Cerebellar nuclear complex (tissue), 1 donor: ENCODE measurements around the gene KRTAP10-3.

Experiments used
- DNase-seq, 2 experiments: peaks; one replicate each; lab custom pipeline; 2025; lab: John Stamatoyannopoulos, UW

Gene KRTAP10-3

DNA sequence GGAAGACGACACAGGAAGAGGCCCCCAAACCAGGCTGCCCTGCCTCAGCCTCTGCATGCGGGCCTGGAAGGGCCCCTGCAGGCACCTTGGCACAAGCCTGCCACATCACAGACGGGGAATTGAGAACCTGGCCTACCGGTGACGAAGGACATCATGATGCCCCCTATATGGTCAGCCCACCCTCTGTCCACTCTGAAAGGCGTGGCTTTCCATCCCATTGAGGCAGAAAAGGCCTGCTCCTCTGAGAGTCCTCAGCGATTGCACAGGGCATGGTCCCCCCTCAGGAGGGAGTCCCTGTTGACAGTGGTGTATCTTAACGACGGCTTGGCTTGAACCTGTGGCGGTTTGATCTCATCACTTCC lies 30.0 kb downstream of the KRTAP10-3 start:
- DNase-seq, result no peak

DNA sequence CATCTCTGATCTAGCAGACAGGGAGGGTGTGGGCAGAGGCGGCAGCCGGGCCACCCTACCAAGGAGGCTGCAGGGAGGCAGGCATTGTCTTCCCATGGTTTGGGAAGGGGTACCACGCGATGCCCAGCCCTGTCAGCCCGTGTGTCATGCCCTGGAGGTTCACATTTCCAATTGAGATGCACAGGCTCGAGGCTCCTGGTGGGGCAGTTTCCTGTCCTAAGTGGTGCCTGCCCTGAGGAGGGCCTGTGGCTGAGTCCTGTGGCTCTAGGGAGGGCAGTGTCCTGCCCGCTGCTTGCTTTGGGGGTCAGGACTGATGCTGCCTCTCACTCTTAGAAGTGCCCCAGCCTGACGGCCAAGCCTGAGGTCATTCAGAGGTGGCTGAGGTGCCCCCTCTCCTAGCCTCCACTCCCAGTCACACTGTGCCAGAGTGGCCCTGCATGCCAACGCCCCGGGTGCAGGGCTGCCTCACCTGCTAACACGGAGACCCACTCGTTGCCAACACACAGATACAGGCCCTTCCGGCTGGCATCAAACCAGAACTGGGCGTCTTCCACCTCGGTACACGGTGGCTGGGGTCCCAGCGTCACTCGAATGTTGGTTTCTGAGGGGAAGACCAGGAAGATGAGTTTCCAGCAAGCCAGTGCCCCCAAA lies 30.5 kb downstream of the KRTAP10-3 start:
- no peak for DNase-seq

DNA sequence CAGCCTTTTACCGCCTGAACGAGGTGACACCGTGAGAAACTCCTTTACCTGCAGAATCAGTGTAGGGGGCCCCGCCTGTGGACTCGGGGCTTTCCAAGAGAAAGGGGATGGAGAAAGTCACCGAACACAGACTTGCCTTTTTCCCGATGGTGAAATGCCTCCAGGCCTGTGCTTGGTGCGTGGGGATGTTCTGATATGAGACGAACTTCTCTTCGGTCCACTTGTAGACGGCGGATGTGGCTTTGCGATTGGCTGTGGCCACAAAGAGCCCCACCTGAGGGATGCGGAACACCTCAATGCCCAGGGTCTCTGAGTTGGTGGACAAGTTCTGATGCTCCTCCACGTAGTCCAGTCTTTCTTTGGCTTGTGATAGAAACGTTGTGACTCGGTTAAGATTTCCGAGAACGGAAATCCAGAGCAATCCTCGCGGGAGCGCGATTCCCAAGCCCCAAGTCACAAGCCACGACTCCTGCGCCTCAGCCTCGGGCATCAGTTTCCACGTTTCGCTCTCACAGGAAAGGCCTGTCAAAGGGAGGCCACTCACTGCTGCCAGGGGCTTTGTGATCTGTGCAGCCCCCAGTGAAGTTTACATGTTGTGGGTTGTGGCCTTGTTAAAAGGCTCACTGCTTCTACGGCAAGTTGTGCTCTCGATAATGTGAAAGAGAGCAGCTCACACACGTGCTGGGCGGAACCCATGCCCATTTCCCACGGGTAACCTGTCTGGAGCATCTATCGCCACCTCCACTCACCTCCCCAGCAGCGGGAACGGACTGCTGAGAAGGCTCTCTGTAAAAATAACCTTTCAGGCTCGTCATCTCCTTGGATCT lies 31.2 kb downstream of the KRTAP10-3 start:
- no peak for DNase-seq

DNA sequence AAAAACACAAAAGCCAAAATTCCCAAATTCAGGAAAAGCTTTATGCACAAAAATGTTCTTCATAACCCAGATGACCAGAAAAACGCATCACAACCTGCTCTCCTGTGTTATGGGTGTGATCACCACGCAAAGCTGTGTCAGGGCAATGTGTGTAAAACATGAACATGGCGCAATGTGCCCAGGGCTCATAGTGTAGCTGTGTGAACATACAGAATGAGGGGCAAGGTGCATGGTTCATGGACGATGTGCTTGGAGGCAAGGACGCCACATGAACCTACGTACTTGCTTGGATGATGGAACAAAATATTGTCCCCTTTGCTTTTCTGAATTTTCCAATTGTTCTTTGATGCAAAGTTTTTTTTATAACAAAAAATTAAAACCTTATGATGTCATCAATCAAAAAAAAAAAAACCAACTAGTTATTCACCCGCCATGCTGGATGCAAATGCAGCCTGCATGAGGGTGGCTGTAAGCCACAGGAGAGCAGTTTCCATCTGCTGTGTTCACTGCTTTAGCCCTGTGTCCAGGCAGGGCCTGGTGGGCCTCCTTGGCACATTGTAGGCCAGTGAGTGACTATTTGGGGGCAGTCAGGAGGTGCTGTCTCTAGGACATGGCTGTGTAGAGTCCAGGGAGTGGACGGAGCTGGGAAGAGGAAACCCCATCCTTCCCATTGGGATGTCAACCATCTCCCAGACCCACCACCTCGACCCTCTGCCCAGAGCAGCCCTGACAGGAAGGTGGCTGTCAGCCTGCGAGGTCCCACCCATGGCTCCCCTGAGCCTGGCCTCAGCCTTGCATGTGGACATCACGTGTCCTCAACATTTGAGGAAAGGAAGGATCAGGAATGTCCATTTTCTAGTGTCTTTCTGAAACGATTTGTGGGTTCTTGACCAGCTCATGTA lies 32.2 kb downstream of the KRTAP10-3 start:
- no peak for DNase-seq

DNA sequence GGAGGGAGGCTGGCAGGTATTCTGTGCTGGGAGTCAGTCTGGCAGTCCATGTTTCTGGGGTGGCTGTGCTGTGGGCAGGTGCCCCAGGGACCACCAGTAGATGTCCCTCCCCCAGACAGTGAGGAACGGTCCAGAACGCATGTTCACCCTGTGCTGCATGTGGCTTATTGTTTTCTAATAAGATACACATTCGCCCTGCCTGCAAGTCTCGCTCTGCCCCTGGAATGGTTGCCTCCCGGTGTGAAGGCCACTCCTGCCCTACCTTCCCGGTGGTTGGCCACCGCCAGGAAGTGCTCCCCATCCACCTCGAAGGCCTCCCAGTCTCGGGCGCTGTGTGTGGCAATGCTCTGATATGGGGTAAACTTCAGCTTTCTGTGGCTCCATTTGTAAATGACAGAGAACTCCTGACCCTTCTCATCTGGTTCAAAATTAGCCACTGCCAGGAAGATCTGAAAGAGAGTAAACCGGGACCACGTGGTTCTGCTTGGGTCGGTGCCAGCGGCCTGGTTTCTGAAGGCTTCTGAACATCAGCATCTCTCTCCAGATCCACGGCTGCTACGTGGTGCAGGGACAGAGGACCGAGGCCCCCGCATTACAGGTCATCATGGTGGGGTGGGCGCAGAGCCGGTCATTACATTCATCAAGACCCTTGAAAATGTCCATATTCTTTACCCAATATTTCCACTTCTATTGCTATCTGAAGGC lies 33.1 kb downstream of the KRTAP10-3 start:
- no peak for DNase-seq

DNA sequence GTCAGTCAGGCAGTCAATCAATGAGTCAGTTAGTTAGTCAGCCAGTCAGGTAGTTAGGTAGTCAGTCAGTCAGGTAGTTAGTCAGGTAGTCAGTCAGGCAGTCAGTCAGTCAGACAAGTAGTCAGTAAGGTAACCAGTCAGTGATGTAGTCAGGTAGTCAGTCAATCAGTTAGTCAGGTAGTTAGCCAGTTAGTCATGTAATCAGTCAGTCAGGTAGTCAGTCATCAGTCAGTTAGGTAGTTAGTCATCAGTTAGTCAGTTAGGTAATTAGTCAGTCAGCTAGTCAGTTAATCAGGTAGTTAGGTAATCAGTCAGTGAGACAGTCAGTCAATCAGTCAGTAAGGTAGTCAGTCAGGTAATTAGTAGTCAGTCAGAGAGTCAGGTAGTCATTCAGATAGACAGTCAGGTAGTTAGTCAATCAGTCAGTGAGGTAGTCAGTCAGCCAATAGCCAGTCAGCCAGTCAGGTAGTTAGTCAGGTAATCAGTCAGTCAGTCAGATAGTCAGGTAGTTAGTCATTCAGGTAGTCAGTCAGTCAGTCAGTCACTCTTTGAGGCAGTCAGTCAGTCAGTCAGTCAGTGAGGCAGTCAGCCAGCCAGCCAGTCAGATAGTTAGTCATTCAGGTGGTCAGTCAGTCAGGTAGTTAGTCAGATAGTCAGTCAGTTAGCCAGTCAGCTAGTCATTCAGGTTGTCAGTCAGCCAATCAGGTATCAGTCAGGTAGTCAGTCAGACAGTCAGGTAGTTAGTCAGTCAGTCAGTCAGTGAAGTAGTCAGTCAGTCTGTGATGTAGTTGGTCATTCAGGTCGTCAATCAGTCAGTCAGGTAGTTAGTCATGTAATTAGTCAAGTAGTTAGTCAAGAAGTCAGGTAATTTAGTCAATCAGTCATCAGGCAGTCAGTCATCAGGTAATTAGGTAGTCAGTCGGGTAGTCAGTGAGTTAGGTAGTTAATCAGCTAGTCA lies 33.9 kb downstream of the KRTAP10-3 start:
- DNase-seq, result no peak

DNA sequence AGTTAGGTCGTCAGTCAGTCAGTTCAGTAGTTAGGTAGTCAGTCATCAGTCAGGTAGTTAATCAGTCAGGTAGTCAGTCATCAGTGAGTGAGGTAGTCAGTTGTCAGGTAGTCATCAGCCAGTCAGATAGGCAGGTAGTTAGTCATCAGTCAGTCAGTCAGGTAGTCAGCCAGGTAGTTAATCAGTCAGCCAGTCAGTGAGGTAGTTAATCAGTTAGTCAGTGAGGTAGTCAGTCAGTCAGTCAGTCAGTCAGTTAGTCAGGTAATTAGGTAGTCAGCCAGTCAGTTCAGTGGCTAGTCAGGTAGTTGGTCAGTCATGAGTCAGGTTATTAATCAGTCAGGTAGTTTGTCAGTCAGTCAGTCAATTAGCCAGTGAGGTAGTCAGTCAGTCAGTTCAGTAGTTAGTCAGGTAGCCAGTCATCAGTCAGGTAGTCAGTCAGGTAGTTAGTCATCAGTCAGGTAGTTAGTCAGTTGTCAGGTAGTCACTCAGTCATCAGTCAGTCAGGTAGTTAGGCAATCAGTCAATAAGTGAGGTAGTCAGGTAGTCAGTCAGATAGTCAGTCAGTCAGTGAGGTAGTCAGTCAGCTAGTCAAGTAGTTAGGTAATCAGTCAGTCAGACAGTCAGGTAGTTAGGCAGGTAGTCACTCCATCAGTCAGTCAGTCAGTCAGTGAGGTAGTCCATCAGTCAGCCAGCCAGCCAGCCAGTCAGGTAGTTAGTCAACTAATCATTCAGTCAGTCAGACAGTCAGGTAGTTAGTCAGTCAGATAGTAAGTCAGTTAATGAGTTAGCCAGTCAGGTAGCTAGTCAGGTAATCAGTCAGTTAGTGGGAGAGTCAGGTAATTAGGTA lies 34.8 kb downstream of the KRTAP10-3 start:
- no peak for DNase-seq

DNA sequence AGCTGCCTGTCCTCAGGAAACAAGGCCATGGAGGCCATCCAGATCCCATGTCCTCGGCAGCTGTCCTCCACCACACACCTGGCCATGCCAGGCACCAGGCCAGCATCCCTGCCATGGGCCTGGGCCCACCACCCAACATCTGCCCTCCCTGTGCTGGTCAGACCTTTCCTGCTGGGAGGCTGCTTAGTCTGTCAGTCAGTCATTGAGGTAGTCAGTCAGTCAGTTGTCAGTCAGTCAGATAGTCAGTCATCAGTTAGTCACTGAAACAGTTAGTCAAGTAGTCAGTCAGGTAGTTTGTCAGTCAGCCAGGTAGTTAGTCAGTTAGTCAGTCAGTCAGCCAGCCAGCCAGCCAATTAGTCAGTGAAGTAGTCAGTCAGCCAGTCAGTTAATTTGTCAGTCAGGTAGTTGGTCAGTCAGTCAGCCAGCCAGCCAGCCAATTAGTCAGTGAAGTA lies 35.8 kb downstream of the KRTAP10-3 start:
- no peak for DNase-seq

DNA sequence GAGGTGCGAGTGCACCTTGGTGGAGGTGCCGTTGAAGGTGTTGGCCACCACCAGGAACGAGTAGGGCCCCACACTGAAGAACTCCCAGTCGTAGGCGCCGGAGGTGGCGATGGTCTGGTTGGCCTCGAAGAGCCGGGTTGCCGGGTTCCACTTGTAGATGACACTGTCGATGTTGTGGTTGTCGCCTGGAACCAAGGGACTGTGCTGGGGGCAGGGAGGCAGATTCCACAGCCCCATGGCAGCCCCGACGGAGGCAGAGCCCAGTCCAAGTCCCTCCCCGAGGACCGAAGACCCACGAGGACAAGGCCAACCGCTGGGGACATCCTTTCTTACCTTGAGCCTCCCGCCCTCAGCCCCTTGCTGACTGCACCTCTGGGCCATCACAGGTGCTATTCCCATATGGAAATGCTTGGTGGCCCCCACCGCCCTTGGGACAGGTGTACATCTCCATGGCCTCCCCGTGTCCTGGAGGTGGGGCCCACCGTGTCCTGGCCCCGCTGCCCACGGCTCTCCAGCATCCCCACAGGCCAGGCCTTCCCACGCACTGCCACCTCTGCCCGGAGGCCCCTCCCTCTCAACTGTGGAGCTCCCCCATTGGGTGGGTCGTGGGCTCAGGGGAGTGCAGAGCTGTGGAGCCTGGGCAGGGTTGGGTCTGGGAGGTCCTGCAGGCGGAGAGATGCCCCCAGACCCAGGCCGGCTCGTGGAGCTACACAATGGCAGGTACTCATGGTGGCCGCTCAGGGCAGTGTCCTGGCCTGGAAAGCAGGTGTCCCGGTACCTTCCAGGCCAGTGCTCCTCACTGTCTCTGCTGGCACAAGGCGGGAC lies 36.5 kb downstream of the KRTAP10-3 start:
- DNase-seq, result no peak

DNA sequence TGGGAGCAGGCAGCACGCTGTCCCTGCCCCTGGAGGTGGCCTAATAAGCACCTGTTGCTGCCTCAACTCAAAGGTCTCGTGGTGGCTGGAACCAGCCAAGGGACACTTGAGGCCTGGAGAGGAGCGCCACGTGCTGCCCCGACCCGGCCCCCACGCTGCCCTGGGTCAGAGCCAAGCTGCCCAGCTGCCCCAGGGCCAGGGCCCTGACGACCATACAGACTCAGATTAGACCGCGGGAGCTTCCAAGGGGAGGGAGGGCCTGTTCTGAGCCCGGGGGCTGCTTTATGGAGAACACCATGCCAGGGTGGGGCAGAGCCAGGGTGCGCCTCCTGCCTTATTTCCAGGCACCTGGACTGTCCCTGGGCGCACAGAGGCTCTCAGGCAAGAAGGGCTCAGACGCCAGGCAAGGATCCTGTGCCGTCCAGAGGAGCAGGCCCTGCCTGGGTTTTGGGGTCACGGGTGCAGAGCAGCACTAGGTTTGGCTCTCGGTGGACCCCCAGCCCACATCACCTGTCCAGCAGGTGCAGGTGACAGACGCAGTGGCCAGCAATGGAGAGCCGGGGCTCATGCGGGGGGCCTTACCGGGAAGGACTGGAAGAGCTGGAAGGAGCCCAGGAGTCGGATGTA lies 37.2 kb downstream of the KRTAP10-3 start:
- no peak for DNase-seq

DNA sequence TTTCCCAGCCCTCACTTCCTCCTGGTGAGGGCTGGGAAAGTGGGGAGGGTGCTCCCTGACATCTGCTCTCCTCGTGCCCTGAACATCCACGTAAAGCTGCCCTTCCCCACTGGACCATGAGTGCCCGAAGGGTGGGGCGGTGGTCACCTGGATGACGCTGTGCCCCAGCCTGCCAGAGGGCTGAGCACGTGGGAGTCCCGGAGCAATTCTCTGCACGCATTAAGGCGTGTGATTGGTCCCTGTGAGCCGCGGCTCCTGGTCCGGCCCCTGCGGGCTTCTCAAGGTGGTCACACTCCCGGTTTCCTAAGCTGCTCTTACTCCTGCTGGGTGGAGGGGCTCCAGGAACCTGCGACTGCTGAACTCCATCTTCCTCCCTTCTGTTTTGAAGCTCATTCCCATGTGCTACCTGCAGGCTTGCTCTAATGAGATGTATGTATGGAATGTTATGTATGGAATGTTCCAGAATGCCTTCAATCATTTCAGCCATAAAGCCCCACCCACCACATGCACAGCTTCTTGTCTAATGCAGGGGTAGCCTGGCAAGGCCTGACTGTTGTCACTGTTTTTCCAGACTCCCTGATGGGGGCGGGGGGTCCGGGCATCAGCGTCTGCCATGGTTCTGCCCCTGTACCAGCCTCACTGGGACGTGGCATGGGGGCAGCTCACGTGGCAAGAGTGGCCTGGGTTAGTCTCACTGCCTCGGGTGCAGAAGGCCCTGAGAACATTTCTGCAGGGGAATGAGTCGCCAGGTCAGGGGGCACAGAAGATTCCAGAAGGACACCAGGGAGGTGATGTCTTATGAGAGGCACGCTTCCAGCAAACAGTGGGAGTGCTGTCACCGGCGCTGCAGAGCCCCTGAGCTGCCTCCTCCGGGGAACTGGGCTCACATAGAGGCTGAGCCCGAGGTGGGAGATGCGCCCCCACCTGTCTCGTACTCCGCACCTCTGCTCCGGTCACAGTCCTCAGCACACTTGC lies 38.0 kb downstream of the KRTAP10-3 start:
- no peak for DNase-seq

DNA sequence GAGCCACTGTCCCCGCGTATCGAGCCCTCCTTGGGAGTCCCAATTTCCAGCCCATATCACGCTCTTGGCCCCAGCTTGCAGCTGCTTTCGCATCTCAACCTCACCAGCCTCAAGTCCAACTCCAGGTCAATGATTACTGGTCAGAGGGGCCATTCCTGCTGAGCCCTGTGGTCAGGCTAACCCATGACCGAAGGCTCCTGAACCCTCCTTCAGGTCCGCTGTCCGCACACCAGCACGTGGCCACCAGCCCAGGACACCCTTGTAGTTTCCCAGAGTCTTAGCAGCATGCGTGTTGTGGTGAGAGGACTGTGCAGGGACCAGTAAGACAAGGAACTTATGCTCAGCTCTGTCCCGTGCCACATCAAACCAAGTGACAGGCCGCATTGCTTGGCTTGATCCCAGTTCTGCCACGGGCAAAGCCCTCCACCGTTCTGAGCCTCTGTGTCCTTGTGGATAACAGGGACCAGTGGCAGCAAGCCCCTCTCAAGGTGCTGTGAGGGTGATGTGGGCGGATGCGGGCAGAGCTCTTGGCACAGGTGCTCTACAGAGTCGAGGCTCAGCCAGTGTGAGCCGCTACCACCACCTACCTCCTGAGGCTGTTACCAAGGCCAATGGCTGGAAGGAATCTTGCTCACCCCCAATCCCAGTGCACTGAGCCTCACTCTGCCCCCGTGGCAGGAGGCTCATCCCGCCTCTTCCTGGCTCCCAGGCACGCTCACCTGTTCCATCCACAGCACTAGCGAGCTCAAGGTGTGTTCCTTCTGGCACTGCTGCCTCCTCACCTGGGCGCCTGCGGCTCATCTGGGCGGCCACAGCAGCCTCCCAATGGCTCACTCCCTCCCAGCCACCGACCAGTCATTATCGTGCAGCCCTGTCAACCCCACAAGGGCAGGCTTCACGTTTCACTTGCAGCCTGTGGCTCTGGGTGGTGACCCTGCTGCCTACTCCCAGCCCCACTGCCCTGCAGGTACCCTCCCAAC lies 39.0 kb downstream of the KRTAP10-3 start:
- DNase-seq, result no peak

DNA sequence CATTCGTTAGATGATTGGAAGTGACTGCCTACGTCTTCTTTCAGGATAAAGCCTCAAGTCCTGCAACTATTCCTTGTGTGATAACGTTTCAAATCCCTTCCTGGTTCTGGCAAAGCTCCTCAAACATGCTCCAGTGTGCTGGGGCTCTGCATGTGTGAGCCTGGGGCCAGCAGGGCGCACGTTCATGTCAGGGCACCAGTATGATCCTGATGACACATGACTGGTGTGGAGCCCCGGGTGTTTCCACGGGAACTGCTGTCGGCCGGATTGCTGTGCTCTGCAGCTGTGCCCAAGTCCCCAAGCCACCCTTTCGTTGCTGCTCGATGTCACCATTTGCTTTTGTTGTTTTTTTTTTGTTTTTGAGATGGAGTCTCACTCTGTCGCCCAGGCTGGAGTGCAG lies 39.9 kb downstream of the KRTAP10-3 start:
- no peak for DNase-seq

DNA sequence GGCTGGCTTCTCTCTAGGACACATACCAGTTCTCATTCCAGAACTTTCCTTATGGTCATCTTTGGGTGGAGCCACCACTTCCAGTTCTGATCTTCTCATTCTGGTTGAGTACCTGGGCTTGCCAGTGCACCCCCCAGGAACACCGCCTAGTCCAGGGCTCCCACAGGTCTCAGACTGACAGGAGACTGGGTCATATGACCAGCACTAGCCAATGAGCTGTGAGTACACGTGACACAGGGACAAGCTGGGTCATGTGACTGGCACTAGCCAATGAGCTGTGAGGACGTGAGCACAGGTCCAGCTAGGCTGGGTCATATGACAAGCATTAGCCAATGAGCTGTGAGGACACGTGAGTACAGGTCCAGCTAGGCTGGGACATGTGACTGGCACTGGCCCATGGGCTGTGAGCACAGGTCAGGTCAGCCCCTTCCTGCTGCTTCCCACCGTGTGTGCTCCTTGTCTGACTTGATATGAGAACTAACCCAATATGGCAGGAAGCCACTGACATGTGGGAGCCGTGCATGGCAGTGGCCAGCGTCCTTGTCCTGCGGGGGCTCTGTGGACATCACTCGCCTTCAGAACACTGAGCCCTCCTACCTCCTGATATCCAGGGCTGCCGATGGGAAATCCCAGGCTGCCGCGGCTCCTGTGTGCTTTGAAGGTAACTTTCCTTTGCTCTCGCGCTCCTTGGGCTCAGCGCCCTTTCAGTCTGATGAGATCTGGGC lies 41.3 kb downstream of the KRTAP10-3 start:
- DNase-seq, result no peak

DNA sequence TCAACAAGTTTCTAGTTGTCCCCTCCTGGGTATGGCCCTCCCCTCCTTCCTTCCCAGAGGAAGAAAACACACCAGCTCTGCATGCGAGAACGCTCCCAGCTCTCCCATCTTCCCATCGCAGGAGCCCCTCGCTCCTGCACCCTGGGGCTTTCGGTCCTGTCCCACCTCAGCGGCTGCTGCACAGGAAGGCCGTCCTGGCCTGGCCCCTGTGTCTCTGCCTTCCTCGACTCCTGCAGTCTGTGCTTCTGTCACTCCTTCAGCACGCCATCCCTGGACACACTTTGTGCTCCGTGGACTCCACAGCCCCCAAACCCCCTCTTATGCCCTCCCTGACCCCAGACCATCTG lies 41.8 kb downstream of the KRTAP10-3 start:
- DNase-seq, result no peak
